Hepatocyte (in vitro differentiated cells): ENCODE measurements around the gene MRTFB. TPM values are rescaled to one million over a fixed set of nuclear protein-coding genes. Genes with fewer than 3 reads are reported as not detected.
A peak's percentile ranks its signal among the peaks of the same experiment; 100 is the strongest.

Source experiments
- DNase-seq: peaks from one replicate; pipeline ENCODE4 v3.0.0-alpha.2; 2016; ENCODE audit warnings: low spot score
- H2AFZ ChIP-seq: fragments of 200-600 bp; sonication (generic); 2 replicates; pipeline ENCODE4 v1.6.0; 2016; ENCODE audit warnings: antibody characterized with exemption, mild to moderate bottlenecking
- H3K27ac ChIP-seq: fragments of 200-600 bp; sonication (generic); 2 replicates; pipeline ENCODE4 v1.5.1; 2016; ENCODE audit warnings: mild to moderate bottlenecking
- H3K27me3 ChIP-seq: fragments of 200-600 bp; sonication (generic); 2 replicates; pipeline ENCODE4 v1.6.1; 2016
- H3K36me3 ChIP-seq: fragments of 200-600 bp; sonication (generic); replicated peaks from 2 replicates; pipeline ENCODE4 v1.5.1; 2016; ENCODE audit warnings: low read depth; ENCODE audit not compliant: insufficient read depth
- H3K4me1 ChIP-seq: fragments of 200-600 bp; sonication (generic); 2 replicates; pipeline ENCODE4 v1.5.1; 2016; ENCODE audit warnings: mild to moderate bottlenecking, moderate library complexity; ENCODE audit not compliant: insufficient read depth
- H3K4me2 ChIP-seq: fragments of 200-600 bp; sonication (generic); 2 replicates; pipeline ENCODE4 v1.6.0; 2016
- H3K4me3 ChIP-seq: fragments of 200-600 bp; sonication (generic); 2 replicates; pipeline ENCODE4 v1.5.1; 2016; ENCODE audit warnings: mild to moderate bottlenecking
- H3K79me2 ChIP-seq: fragments of 200-600 bp; sonication (generic); 2 replicates; pipeline ENCODE4 v1.6.0; 2017; ENCODE audit warnings: mild to moderate bottlenecking
- H3K9me2 ChIP-seq: fragments of 200-600 bp; sonication (generic); replicated peaks from 2 replicates; pipeline ENCODE4 v1.6.0; 2017; ENCODE audit warnings: mild to moderate bottlenecking; ENCODE audit not compliant: insufficient read depth
- H3K9me3 ChIP-seq: fragments of 200-600 bp; sonication (generic); 2 replicates; pipeline ENCODE4 v1.5.1; 2016; ENCODE audit warnings: low read depth, mild to moderate bottlenecking
- H4K20me1 ChIP-seq: fragments of 200-600 bp; sonication (generic); 2 replicates; pipeline ENCODE4 v1.6.0; 2016; ENCODE audit warnings: mild to moderate bottlenecking; ENCODE audit not compliant: insufficient read depth, poor library complexity, severe bottlenecking
- CTCF ChIP-seq: fragments of 200-600 bp; sonication (generic); IDR thresholded peaks from 2 replicates; pipeline ENCODE4 v1.5.1; 2016; ENCODE audit warnings: antibody characterized with exemption, mild to moderate bottlenecking; ENCODE audit not compliant: poor library complexity
- EZH2 ChIP-seq: fragments of 200-600 bp; sonication (generic); IDR thresholded peaks from 2 replicates; pipeline ENCODE4 v1.6.1; 2016; ENCODE audit warnings: antibody characterized with exemption, mild to moderate bottlenecking, borderline replicate concordance
- EZH2phosphoT487 ChIP-seq: fragments of 200-600 bp; sonication (generic); IDR thresholded peaks from one replicate; pipeline ENCODE4 v1.6.1; 2018; ENCODE audit warnings: antibody characterized with exemption, mild to moderate bottlenecking, low read depth, moderate library complexity; ENCODE audit not compliant: unreplicated experiment, severe bottlenecking
- WGBS: methylation state at CpG from one replicate; pipeline ENCODE4 v1.1.6; 2016; ENCODE audit warnings: low lambda C conversion rate; ENCODE audit errors: missing lambda C conversion rate; 5-methylcytosine and 5-hydroxymethylcytosine counted together
- polyA plus RNA-seq: library from polyadenylated mRNA; unstranded; fragments of >200 nt; fragmentation: Nextera tagmentation; extraction: Ambion mirVana; gene quantifications from 2 replicates; pipeline ENCODE4 v1.2.1, GENCODE V29; 2016
- total RNA-seq: library from RNA; depleted of rRNA; stranded (reverse); fragments of >200 nt; gene quantifications from 2 replicates; pipeline ENCODE4 v1.2.3, GENCODE V29; 2014

Gene MRTFB
- total and polyA plus RNA-seq, 2 experiments from 2014 or later = 10.9 to 27.9 TPM

- Histone ChIP-seq H3K27me3 (no peaks in the 10 kb centered on the region), H3K9me3 (no peaks in the 10 kb centered on the region), H4K20me1 (no peaks in the 10 kb centered on the region), H3K27ac (no peak overlapping the region), H3K79me2 (peaks cover 70% of the 10 kb centered on the region), H3K36me3 (no peaks in the 10 kb centered on the region), H2AFZ (no peak overlapping the region), H3K4me3 (no peak overlapping the region), H3K4me2 (no peak overlapping the region), H3K4me1 (peaks cover 3% of the 10 kb centered on the region), H3K9me2 (no peaks in the 10 kb centered on the region)
- TF ChIP-seq EZH2 = no peak
- no peak for TF ChIP-seq CTCF
- no peak for TF ChIP-seq EZH2phosphoT487
- no peak for DNase-seq
Measured at GRCh38 chr16:14092561-14092960, 21.4 kb downstream of the MRTFB start.

- Histone ChIP-seq H3K9me3 (no peaks in the 10 kb centered on the region), H2AFZ (no peak overlapping the region), H3K9me2 (no peaks in the 10 kb centered on the region), H3K27me3 (no peaks in the 10 kb centered on the region), H3K4me1 (peaks cover 7% of the 10 kb centered on the region), H3K79me2 (peaks cover 79% of the 10 kb centered on the region), H3K4me3 (no peak overlapping the region), H3K4me2 (peak overlapping the region; percentile 12), H3K27ac (peak overlapping the region; percentile 41), H3K36me3 (no peaks in the 10 kb centered on the region), H4K20me1 (no peaks in the 10 kb centered on the region)
- TF ChIP-seq EZH2phosphoT487 (no peak), CTCF (no peak), EZH2 (no peak)
- no peak for DNase-seq
- WGBS = 80% methylated on average over 9 of the region's 9 CpGs
Measured at GRCh38 chr16:14095883-14096551, 24.9 kb downstream of the MRTFB start.

GRCh38 chr16:14097182-14097959 lies 26.3 kb downstream of the MRTFB start:
- Histone ChIP-seq H4K20me1 (no peaks in the 10 kb centered on the region), H3K36me3 (no peaks in the 10 kb centered on the region), H3K27ac (peak overlapping the region; percentile 44), H3K27me3 (no peaks in the 10 kb centered on the region), H3K4me3 (no peak overlapping the region), H2AFZ (no peak overlapping the region), H3K79me2 (peaks cover 80% of the 10 kb centered on the region), H3K9me2 (no peaks in the 10 kb centered on the region), H3K4me1 (peaks cover 7% of the 10 kb centered on the region), H3K4me2 (peak overlapping the region; percentile 68), H3K9me3 (no peaks in the 10 kb centered on the region)
- peak; percentile 58 for DNase-seq
- no peak for TF ChIP-seq EZH2
- no peak for TF ChIP-seq CTCF
- no peak for TF ChIP-seq EZH2phosphoT487
- 21% methylated on average over 4 of the region's 4 CpGs for WGBS
